Measurements from ENCODE around the gene PHOX2B. TPM values are rescaled to one million over a fixed set of nuclear protein-coding genes. Genes with fewer than 3 reads are reported as not detected.

Gene PHOX2B
- total RNA-seq, 2 experiments from 2014 or later, result not detected

GRCh38 chr4:41787931-41788330 lies 39.4 kb upstream of the PHOX2B start:
- Histone ChIP-seq H3K9me3 (ENCODE audit: control insufficient read depth in 1 of 2, insufficient read depth in 1 of 2, low read length in 2 of 2) (no peaks in the 10 kb centered on the region), H3K36me3 (ENCODE audit: insufficient read depth, low read length) (no peaks in the 10 kb centered on the region), H3K4me3 (ENCODE audit: low read length) (no peak overlapping the region), H3K4me1 (ENCODE audit: insufficient read depth, low read length) (no peaks in the 10 kb centered on the region), H3K27me3 (ENCODE audit: control insufficient read depth in 1 of 2, insufficient read depth in 2 of 2, low read length in 2 of 2) (no peaks in the 10 kb centered on the region), H3K27ac (ENCODE audit: low read depth in 1 of 2, low read length in 2 of 2) (no peak overlapping the region)
- H3K36me3 Mint-ChIP-seq (ENCODE audit: low read depth), result no peaks in the 10 kb centered on the region
- intact Hi-C loops (cut with DNase I, micrococcal nuclease), result no loop called here
- DNase-seq, result no peak
- H3K4me3 Mint-ChIP-seq, result no peak overlapping the region
- CTCF ChIA-PET, result no interaction called here
- no peaks in the 10 kb centered on the region for H3K9me3 Mint-ChIP-seq
- no peak for ATAC-seq (ENCODE audit: poor library complexity)
- H3K27me3 Mint-ChIP-seq, result peaks cover 31% of the 10 kb centered on the region
- no peak for TF ChIP-seq CTCF (IDR thresholded peaks at IDR 0.05)
- no peaks in the 10 kb centered on the region for H3K4me1 Mint-ChIP-seq (ENCODE audit: low read depth)
- H3K27ac Mint-ChIP-seq, result no peak overlapping the region
- POLR2A ChIA-PET, result no interaction called here

- H3K9me3 Mint-ChIP-seq, result no peaks in the 10 kb centered on the region
- H3K27me3 Mint-ChIP-seq, result peaks cover 25% of the 10 kb centered on the region
- Histone ChIP-seq H3K4me3 (ENCODE audit: low read length) (no peak overlapping the region), H3K27ac (ENCODE audit: low read depth in 1 of 2, low read length in 2 of 2) (no peak overlapping the region), H3K36me3 (ENCODE audit: insufficient read depth, low read length) (no peaks in the 10 kb centered on the region), H3K9me3 (ENCODE audit: control insufficient read depth in 1 of 2, insufficient read depth in 1 of 2, low read length in 2 of 2) (no peaks in the 10 kb centered on the region), H3K4me1 (ENCODE audit: insufficient read depth, low read length) (no peaks in the 10 kb centered on the region), H3K27me3 (ENCODE audit: control insufficient read depth in 1 of 2, insufficient read depth in 2 of 2, low read length in 2 of 2) (no peaks in the 10 kb centered on the region)
- ATAC-seq (ENCODE audit: poor library complexity) (no peak), DNase-seq (no peak)
- no peaks in the 10 kb centered on the region for H3K4me1 Mint-ChIP-seq (ENCODE audit: low read depth)
- no peak overlapping the region for H3K4me3 Mint-ChIP-seq
- POLR2A ChIA-PET, result no interaction called here
- no peak overlapping the region for H3K27ac Mint-ChIP-seq
- no peak for TF ChIP-seq CTCF (IDR thresholded peaks at IDR 0.05)
- H3K36me3 Mint-ChIP-seq (ENCODE audit: low read depth), result no peaks in the 10 kb centered on the region
- CTCF ChIA-PET, result no interaction called here
- intact Hi-C loops (cut with DNase I, micrococcal nuclease), result no loop called here
Observed at GRCh38 chr4:41785665-41786064, 37.1 kb upstream of the PHOX2B start.

- ChIA-PET POLR2A (no interaction called here), CTCF (no interaction called here)
- Histone ChIP-seq H3K36me3 (ENCODE audit: insufficient read depth, low read length) (no peaks in the 10 kb centered on the region), H3K4me1 (ENCODE audit: insufficient read depth, low read length) (no peaks in the 10 kb centered on the region), H3K27me3 (ENCODE audit: control insufficient read depth in 1 of 2, insufficient read depth in 2 of 2, low read length in 2 of 2) (no peaks in the 10 kb centered on the region), H3K4me3 (ENCODE audit: low read length) (no peak overlapping the region), H3K9me3 (ENCODE audit: control insufficient read depth in 1 of 2, insufficient read depth in 1 of 2, low read length in 2 of 2) (no peaks in the 10 kb centered on the region), H3K27ac (ENCODE audit: low read depth in 1 of 2, low read length in 2 of 2) (no peak overlapping the region)
- ATAC-seq (ENCODE audit: poor library complexity), result no peak
- DNase-seq, result no peak
- H3K4me3 Mint-ChIP-seq, result no peak overlapping the region
- no peaks in the 10 kb centered on the region for H3K36me3 Mint-ChIP-seq (ENCODE audit: low read depth)
- no peak for TF ChIP-seq CTCF (IDR thresholded peaks at IDR 0.05)
- no peaks in the 10 kb centered on the region for H3K9me3 Mint-ChIP-seq
- H3K27me3 Mint-ChIP-seq, result peaks cover 24% of the 10 kb centered on the region
- intact Hi-C loops (cut with DNase I, micrococcal nuclease), result no loop called here
- H3K4me1 Mint-ChIP-seq (ENCODE audit: low read depth), result no peaks in the 10 kb centered on the region
- H3K27ac Mint-ChIP-seq, result no peak overlapping the region
Observed at GRCh38 chr4:41784191-41784979, 35.9 kb upstream of the PHOX2B start.

Data from CD4-positive, alpha-beta T cell (primary cell).